Choroid plexus epithelial cell (primary cell): ENCODE measurements around the gene NEO1.
A peak's percentile ranks its signal among the peaks of the same experiment; 100 is the strongest.
"Not testable (repeated sequence)": the region's sequence is repeated elsewhere in the genome, so short reads cannot be mapped to it uniquely, and the experiment has no call there.

Experiments
- DNase-seq: peaks from one replicate; pipeline ENCODE4 v3.0.0-alpha.2; 2010; ENCODE audit warnings: low read depth
- H3K4me3 ChIP-seq: 2 replicates; pipeline ENCODE4 v1.5.1; 2011; ENCODE audit warnings: low read depth, mild to moderate bottlenecking, control low read depth, low read length, moderate library complexity
- TF ChIP-seq, protein P1 (sequence below): conservative IDR thresholded peaks from 2 replicates; pipeline ENCODE4 v1.5.1; 2011; ENCODE audit warnings: low read depth, mild to moderate bottlenecking, control low read depth, inconsistent platforms, low read length, moderate library complexity

Gene NEO1

GRCh38 chr15:73296609-73297353 is 244.5 kb downstream of the NEO1 start:
- DNase-seq: no peak
- no peak overlapping the region for H3K4me3 ChIP-seq
- TF ChIP-seq, protein P1, sequence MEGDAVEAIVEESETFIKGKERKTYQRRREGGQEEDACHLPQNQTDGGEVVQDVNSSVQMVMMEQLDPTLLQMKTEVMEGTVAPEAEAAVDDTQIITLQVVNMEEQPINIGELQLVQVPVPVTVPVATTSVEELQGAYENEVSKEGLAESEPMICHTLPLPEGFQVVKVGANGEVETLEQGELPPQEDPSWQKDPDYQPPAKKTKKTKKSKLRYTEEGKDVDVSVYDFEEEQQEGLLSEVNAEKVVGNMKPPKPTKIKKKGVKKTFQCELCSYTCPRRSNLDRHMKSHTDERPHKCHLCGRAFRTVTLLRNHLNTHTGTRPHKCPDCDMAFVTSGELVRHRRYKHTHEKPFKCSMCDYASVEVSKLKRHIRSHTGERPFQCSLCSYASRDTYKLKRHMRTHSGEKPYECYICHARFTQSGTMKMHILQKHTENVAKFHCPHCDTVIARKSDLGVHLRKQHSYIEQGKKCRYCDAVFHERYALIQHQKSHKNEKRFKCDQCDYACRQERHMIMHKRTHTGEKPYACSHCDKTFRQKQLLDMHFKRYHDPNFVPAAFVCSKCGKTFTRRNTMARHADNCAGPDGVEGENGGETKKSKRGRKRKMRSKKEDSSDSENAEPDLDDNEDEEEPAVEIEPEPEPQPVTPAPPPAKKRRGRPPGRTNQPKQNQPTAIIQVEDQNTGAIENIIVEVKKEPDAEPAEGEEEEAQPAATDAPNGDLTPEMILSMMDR: no peak

DNA sequence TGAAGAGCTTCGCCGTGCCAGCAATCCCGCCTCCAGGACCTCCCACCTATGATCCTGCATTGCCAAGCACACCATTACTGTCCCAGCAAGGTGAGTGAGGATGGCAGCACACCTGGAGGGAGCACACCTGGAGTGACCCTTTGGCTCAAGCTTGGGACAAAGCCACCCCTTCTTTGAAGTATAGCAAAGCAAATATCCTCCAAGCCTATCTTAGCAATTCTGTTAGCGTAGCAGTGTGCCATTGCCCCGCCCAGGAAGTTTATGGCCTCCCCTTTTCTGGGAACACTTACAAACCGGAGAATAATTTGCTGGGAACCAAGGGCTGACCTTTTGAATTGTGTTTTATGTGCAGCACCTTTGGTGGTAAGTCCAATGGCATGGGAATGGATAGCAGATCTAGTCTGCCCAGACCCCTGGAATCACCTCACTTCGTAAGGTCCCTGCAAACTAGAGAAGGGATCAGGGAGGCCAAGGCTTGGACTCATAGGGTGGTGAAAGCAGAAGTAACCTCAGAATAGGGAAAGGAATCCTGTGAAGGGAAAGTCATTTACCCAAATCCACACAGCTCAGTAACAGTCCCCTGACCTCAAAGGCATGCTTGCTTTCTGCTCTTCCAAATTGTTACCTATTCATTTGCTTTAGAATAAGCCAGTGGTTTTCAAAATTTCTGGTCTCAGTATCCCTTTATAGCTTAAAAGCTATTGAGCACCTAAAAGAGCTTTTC is 246.4 kb downstream of the NEO1 start:
- no peak for DNase-seq
- TF ChIP-seq, protein P1: no peak
- no peak overlapping the region for H3K4me3 ChIP-seq

- DNase-seq, H3K4me3 ChIP-seq: not testable (repeated sequence)
Measured at GRCh38 chr15:73300286-73300685, 248.0 kb downstream of the NEO1 start.

DNA sequence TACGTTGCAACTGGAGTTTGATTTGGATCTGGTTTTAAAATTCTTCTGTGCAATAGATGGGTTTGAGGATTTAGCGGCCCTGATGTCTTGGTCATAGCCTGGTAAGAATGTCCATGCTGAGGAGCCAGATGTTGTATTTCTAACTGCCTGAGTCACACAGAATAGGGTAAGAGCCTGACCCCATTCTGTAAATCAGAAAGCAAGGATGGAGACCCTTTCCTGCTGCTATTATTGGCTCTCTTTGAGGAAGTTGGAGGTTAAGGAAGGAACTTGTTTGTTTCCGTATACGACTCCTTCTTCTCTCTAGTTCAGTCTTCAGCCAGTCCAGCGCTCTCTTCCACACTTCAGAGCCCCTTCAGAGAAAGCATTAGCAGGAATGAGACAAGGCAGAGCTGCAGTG is 251.4 kb downstream of the NEO1 start:
- DNase-seq: no peak
- no peak overlapping the region for H3K4me3 ChIP-seq
- TF ChIP-seq, protein P1: no peak

DNA sequence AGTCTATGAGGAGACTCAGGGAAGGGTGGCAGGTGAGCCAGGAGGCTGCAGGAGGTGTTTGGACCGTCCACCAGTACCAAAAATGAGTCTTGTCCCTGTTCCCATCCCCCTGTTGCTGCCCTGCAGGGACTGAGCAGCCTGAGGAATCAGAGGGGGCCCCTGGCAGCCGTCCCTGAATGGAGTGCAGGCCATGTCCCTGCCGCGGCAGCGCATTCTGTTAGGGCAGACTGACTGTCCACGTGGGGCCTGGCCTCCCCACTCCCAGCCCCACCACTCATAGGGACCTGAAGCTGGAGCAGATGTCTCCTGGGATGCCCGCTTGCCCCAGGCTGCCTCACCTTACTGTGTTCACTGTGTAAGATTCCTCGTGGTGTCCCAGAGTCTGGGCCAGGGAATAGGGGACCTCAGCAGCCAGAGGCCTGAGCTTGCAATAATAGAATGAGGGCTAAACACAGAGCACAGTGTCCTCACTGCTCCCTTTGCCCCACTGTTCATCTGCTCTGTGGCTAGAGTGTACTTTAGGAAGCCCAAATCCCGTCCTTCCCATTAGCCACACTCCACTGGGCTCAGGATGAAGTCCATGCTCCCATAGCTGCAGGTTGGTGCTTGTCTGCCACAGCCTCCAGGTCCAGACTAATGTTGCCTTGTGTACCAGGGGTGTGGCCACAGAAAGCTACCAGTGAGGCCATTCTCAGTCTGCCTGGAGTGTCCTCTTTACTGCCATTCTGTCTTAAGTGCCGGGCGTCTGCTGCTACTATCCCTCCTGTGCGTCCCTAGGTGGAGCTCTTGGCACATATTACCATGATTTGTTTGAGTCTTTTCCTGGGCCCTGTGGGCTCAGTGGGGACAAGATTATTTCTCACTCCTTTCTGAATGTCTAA is 253.3 kb downstream of the NEO1 start:
- H3K4me3 ChIP-seq: no peak overlapping the region
- DNase-seq: peak; percentile 90
- TF ChIP-seq, protein P1: peak; percentile 84

DNA sequence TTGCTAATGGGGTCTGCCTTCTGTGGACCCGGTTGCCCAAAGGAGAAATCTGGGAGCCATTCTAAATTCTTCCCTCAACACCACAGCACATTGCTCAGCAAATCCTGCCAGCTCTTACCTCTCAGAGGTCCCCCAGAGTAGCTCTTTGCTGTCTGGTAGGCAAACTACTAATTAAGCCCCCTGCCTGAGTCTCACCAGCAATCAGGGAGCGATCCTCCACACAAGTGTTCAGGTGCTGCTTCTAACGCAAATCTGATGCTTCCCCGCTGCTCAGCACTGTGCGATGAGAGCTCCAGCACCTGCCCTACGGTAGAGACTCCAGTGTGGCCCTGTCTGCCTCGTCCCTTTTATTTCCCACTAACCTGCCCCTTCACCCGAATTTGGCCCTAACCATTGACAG is 256.0 kb downstream of the NEO1 start:
- DNase-seq: no peak
- no peak overlapping the region for H3K4me3 ChIP-seq
- TF ChIP-seq, protein P1: no peak

GRCh38 chr15:73313861-73314260 is 261.6 kb downstream of the NEO1 start:
- no peak for DNase-seq
- TF ChIP-seq, protein P1: no peak
- no peak overlapping the region for H3K4me3 ChIP-seq
